Kidney capillary endothelial cell (primary cell): ENCODE results near the gene ADGRB3.

ENCODE experiments used
- DNase-seq: peaks from one replicate; pipeline ENCODE4 v3.0.0-alpha.2; 2018; ENCODE audit warnings: low spot score

The ADGRB3 gene

GRCh38 chr6:69438113-69438512, 803.0 kb downstream of the ADGRB3 start:
- DNase-seq = no peak
